H1 (cell line): Measurements from ENCODE around the gene DHH. TPM values are rescaled to one million over a fixed set of nuclear protein-coding genes. Genes with fewer than 3 reads are reported as not detected.

Source experiments
- CTCF ChIA-PET: fragments of 300-600 bp; sonication (Branson Sonifier 250); formaldehyde crosslinking; loops from one replicate; lab custom pipeline; 2021; ENCODE audit not compliant: partially characterized antibody; lab: Charles Lee
- POLR2A ChIA-PET: fragments of 300-600 bp; sonication (Branson Sonifier 250); formaldehyde crosslinking; loops from one replicate; lab custom pipeline; 2021; ENCODE audit warnings: inconsistent platforms; ENCODE audit not compliant: partially characterized antibody; lab: Charles Lee
- DNase-seq, 2 experiments: peaks; one replicate each; pipeline versions ENCODE4 v3.0.0 to v3.0.0-alpha.2; 2010 to 2022; ENCODE audit warnings: low spot score in 2 of 2, low read depth in 1 of 2, mixed read lengths in 1 of 2
- FAIRE-seq: peaks from 2 replicates; lab custom pipeline; 2011; peaks lifted over from hg19 to GRCh38; lab: Jason Lieb, UNC
- H2AFZ ChIP-seq: 2 replicates; pipeline ENCODE4 v1.8.1; 2012; ENCODE audit warnings: low read length, inconsistent platforms
- H2AK5ac ChIP-seq: 2 replicates; pipeline ENCODE4 v1.6.1; 2013; ENCODE audit warnings: low read depth, low read length
- H2BK120ac ChIP-seq: replicated peaks from 2 replicates; pipeline ENCODE3; 2013; ENCODE audit warnings: low read depth, low read length, inconsistent platforms
- H2BK12ac ChIP-seq: 2 replicates; pipeline ENCODE4 v1.6.1; 2013; ENCODE audit warnings: low read depth, low read length
- H2BK15ac ChIP-seq: 2 replicates; pipeline ENCODE4 v1.6.1; 2013; ENCODE audit warnings: low read length
- H2BK20ac ChIP-seq: 2 replicates; pipeline ENCODE4 v1.6.1; 2013; ENCODE audit warnings: low read length
- H2BK5ac ChIP-seq: 2 replicates; pipeline ENCODE4 v1.6.1; 2013; ENCODE audit warnings: low read depth, low read length
- H3K14ac ChIP-seq: 2 replicates; pipeline ENCODE4 v1.6.1; 2013; ENCODE audit warnings: inconsistent platforms; ENCODE audit not compliant: insufficient read length
- H3K18ac ChIP-seq: 2 replicates; pipeline ENCODE4 v1.6.1; 2013; ENCODE audit warnings: low read length; ENCODE audit errors: extremely low read depth
- H3K23ac ChIP-seq: 2 replicates; pipeline ENCODE4 v1.6.1; 2013; ENCODE audit warnings: inconsistent platforms; ENCODE audit not compliant: insufficient read length
- H3K23me2 ChIP-seq: 2 replicates; pipeline ENCODE4 v1.6.1; 2013; ENCODE audit warnings: low read depth, low read length
- H3K27ac ChIP-seq: 2 replicates; pipeline ENCODE4 v1.6.1; 2011; ENCODE audit warnings: low read depth, low read length, inconsistent platforms
- H3K27me3 ChIP-seq, 4 experiments: replicated peaks in 1 of 4; 1 replicate in 1 of 4; 2 replicates in 3 of 4; pipeline versions ENCODE4 v1.6.1 to v1.8.1; 2011 to 2013; ENCODE audit warnings: low read length in 3 of 4, mild to moderate bottlenecking in 3 of 4, inconsistent platforms in 2 of 4, mixed read lengths in 2 of 4, moderate library complexity in 1 of 4; ENCODE audit not compliant: control insufficient read depth in 3 of 4, insufficient read depth in 3 of 4; ENCODE audit errors: extremely low read depth in 1 of 4
- H3K36me3 ChIP-seq, 4 experiments: 2 replicates each; pipeline versions ENCODE4 v1.6.1 to v1.8.1; 2011 to 2013; ENCODE audit warnings: mild to moderate bottlenecking in 4 of 4, low read length in 3 of 4, moderate library complexity in 2 of 4, control low read depth in 1 of 4, inconsistent platforms in 1 of 4; ENCODE audit not compliant: insufficient read depth in 4 of 4, control insufficient read depth in 2 of 4
- H3K4ac ChIP-seq: replicated peaks from 2 replicates; pipeline ENCODE3; 2013; ENCODE audit warnings: low read length, low read depth, mixed read lengths, inconsistent platforms; ENCODE audit not compliant: insufficient read length
- H3K4me1 ChIP-seq, 4 experiments: replicated peaks in 1 of 4; 1 replicate in 1 of 4; 2 replicates in 3 of 4; pipeline versions ENCODE4 v1.6.1 to v1.8.1; 2011 to 2013; ENCODE audit warnings: low read length in 3 of 4, inconsistent platforms in 2 of 4, mixed read lengths in 1 of 4; ENCODE audit not compliant: insufficient read depth in 4 of 4, control insufficient read depth in 3 of 4
- H3K4me2 ChIP-seq, 2 experiments: 2 replicates each; pipeline versions ENCODE4 v1.6.1 to v1.8.1; 2011 to 2013; ENCODE audit warnings: low read depth in 2 of 2, low read length in 2 of 2, control low read depth in 1 of 2, inconsistent platforms in 1 of 2, mild to moderate bottlenecking in 1 of 2; ENCODE audit not compliant: insufficient read depth in 1 of 2
- H3K4me3 ChIP-seq, 4 experiments: fragments of 200-600, 300-600 bp in 1 of 4; sonication (generic), shearing (Covaris generic), sonication (Bioruptor Twin) in 1 of 4; 2 replicates each; pipeline versions ENCODE4 v1.5.1 to v1.8.1; 2011 to 2016; ENCODE audit warnings: low read length in 4 of 4, low read depth in 3 of 4, control low read depth in 2 of 4, inconsistent platforms in 2 of 4, mild to moderate bottlenecking in 2 of 4, mixed read lengths in 1 of 4, moderate library complexity in 1 of 4; ENCODE audit not compliant: insufficient read depth in 2 of 4; ENCODE audit errors: extremely low read depth in 1 of 4
- H3K56ac ChIP-seq: replicated peaks from 2 replicates; pipeline ENCODE3; 2013; ENCODE audit warnings: low read depth, mild to moderate bottlenecking, mixed read lengths, low read length, inconsistent platforms; ENCODE audit not compliant: insufficient read length
- H3K79me1 ChIP-seq: 2 replicates; pipeline ENCODE4 v1.6.1; 2013; ENCODE audit warnings: low read depth, low read length, control low read depth
- H3K79me2 ChIP-seq, 2 experiments: 2 replicates each; pipeline versions ENCODE4 v1.6.1 to v1.8.1; 2012 to 2013; ENCODE audit warnings: low read length in 2 of 2, mild to moderate bottlenecking in 2 of 2, inconsistent platforms in 1 of 2; ENCODE audit not compliant: insufficient read depth in 2 of 2, control insufficient read depth in 1 of 2
- H3K9ac ChIP-seq, 4 experiments: replicated peaks in 1 of 4; 1 replicate in 1 of 4; 2 replicates in 3 of 4; pipeline versions ENCODE4 v1.6.1 to v1.8.1; 2011 to 2013; ENCODE audit warnings: low read depth in 3 of 4, low read length in 3 of 4, control low read depth in 2 of 4, mild to moderate bottlenecking in 2 of 4, moderate library complexity in 2 of 4, inconsistent platforms in 1 of 4; ENCODE audit errors: extremely low read depth in 1 of 4
- H3K9me3 ChIP-seq, 2 experiments: 2 replicates each; pipeline versions ENCODE4 v1.6.1 to v1.8.1; 2012 to 2013; ENCODE audit warnings: mild to moderate bottlenecking in 2 of 2, moderate library complexity in 2 of 2, control low read depth in 1 of 2, inconsistent platforms in 1 of 2, low read depth in 1 of 2, low read length in 1 of 2, mixed read lengths in 1 of 2; ENCODE audit not compliant: insufficient read depth in 2 of 2
- H4K20me1 ChIP-seq, 2 experiments: replicated peaks in 1 of 2; 2 replicates each; pipeline versions ENCODE3 to v1.8.1; 2011 to 2013; ENCODE audit warnings: inconsistent platforms in 2 of 2, low read length in 2 of 2, mild to moderate bottlenecking in 1 of 2; ENCODE audit not compliant: insufficient read depth in 2 of 2, control insufficient read depth in 1 of 2
- H4K5ac ChIP-seq: 2 replicates; pipeline ENCODE4 v1.6.1; 2013; ENCODE audit warnings: low read length, low read depth, mixed read lengths, inconsistent platforms; ENCODE audit not compliant: insufficient read length
- H4K8ac ChIP-seq: 2 replicates; pipeline ENCODE4 v1.8.0; 2013; ENCODE audit warnings: mild to moderate bottlenecking, moderate library complexity, low read length, inconsistent platforms; ENCODE audit not compliant: insufficient read depth; ENCODE audit errors: extremely low read depth
- H4K91ac ChIP-seq: replicated peaks from 2 replicates; pipeline ENCODE3; 2013; ENCODE audit warnings: low read length, mixed read lengths, inconsistent platforms; ENCODE audit not compliant: insufficient read length
- ATF3 ChIP-seq: IDR thresholded peaks from 2 replicates; pipeline ENCODE4 v1.6.1; 2011; ENCODE audit warnings: low read depth, mild to moderate bottlenecking, low read length; ENCODE audit not compliant: insufficient read depth
- BACH1 ChIP-seq: IDR thresholded peaks from 2 replicates; pipeline ENCODE4 v1.6.1; 2012; ENCODE audit warnings: low read length, improper control_type of control experiment
- CTBP2 ChIP-seq: IDR thresholded peaks from 2 replicates; pipeline ENCODE4 v1.7.0; 2011; ENCODE audit warnings: borderline replicate concordance, mild to moderate bottlenecking, moderate library complexity, mixed read lengths, low read length; ENCODE audit not compliant: insufficient read depth, insufficient read length
- E2F6 ChIP-seq: IDR thresholded peaks from 2 replicates; pipeline ENCODE4 v1.6.1; 2012; ENCODE audit warnings: inconsistent platforms
- EP300 ChIP-seq, 2 experiments: IDR thresholded peaks; 1 replicate in 1 of 2; 2 replicates in 1 of 2; pipeline ENCODE4 v1.6.1; 2011 to 2012; ENCODE audit warnings: low read depth in 2 of 2, low read length in 2 of 2, mild to moderate bottlenecking in 2 of 2, borderline replicate concordance in 1 of 2, inconsistent platforms in 1 of 2, moderate library complexity in 1 of 2
- KDM4A ChIP-seq: IDR thresholded peaks from one replicate; pipeline ENCODE4 v1.7.1; 2012; ENCODE audit warnings: low read depth, mild to moderate bottlenecking, moderate library complexity, low read length, inconsistent platforms; ENCODE audit not compliant: severe bottlenecking
- POU5F1 ChIP-seq: IDR thresholded peaks from 2 replicates; pipeline ENCODE4 v1.6.1; 2011; ENCODE audit warnings: low read depth, mild to moderate bottlenecking, low read length, moderate library complexity
- RAD21 ChIP-seq, 2 experiments: IDR thresholded peaks in 1 of 2; conservative IDR thresholded peaks in 1 of 2; 2 replicates each; pipeline ENCODE4 v1.6.1; 2011; ENCODE audit warnings: low read depth in 2 of 2, low read length in 2 of 2, improper control_type of control experiment in 1 of 2, inconsistent platforms in 1 of 2, mild to moderate bottlenecking in 1 of 2, moderate library complexity in 1 of 2
- RBBP5 ChIP-seq: IDR thresholded peaks from 2 replicates; pipeline ENCODE4 v1.7.1; 2012; ENCODE audit warnings: low read depth, mild to moderate bottlenecking, inconsistent platforms, low read length, moderate library complexity, borderline replicate concordance
- RXRA ChIP-seq: IDR thresholded peaks from 2 replicates; pipeline ENCODE4 v1.6.1; 2011; ENCODE audit warnings: low read depth, mild to moderate bottlenecking, low read length, moderate library complexity; ENCODE audit not compliant: insufficient read depth
- USF2 ChIP-seq: IDR thresholded peaks from 2 replicates; pipeline ENCODE4 v1.6.1; 2011; ENCODE audit warnings: low read length, improper control_type of control experiment
- WGBS, 2 experiments: shearing (Covaris generic) in 1 of 2; methylation state at CpG; one replicate each; pipeline versions ENCODE4 v1.1.6 to v1.1.7; 2013 to 2015; ENCODE audit warnings: low lambda C conversion rate in 2 of 2, mixed read lengths in 2 of 2, inconsistent platforms in 1 of 2, low coverage in 1 of 2, missing lambda C conversion rate in 1 of 2; ENCODE audit not compliant: insufficient replicate concordance in 2 of 2, insufficient coverage in 1 of 2, insufficient read length in 1 of 2; ENCODE audit errors: extremely low coverage in 1 of 2, missing lambda C conversion rate in 1 of 2; 5-methylcytosine and 5-hydroxymethylcytosine counted together
- polyA plus RNA-seq, 7 experiments: library from polyadenylated mRNA; depleted of rRNA in 3 of 7; stranded (reverse) in 5 of 7; unstranded in 2 of 7; fragments of >200 nt in 5 of 7; fragments of 200-250 nt in 2 of 7; gene quantifications; 1 replicate in 5 of 7; 2 replicates in 1 of 7; 4 replicates in 1 of 7; pipeline versions ENCODE4 v1.2.1 to v1.2.3, GENCODE V29; 2011 to 2013; ENCODE audit warnings: missing spikeins in 2 of 7, mixed read lengths in 2 of 7
- total RNA-seq: library from RNA; stranded (reverse); fragmentation: NEBNext Ultra II Directional; extraction: Animal tissue kit (Norgen Biotek cat#: 25700); gene quantifications from 2 replicates; pipeline ENCODE4 v1.2.1, GENCODE V29; 2021

The DHH gene
- total and polyA plus RNA-seq, 2 of the 8 experiments (the other 6 are each of a cell fraction or from before 2014, with no cell fraction given): 0.03 to 0.11 TPM

GRCh38 chr12:49138587-49138986 is 44.0 kb upstream of the DHH start:
- no peak overlapping the region for H3K23ac ChIP-seq
- TF ChIP-seq CTBP2 (no peak), EP300 (IDR thresholded peaks at IDR 0.05; ENCODE audit: borderline replicate concordance in 1 of 2, low read depth in 2 of 2, low read length in 2 of 2) (no peak), ATF3 (no peak), RBBP5 (no peak), BACH1 (no peak), E2F6 (no peak), USF2 (no peak), KDM4A (no peak), RAD21 (IDR thresholded peaks at IDR 0.05 in 1 of 2, conservative IDR thresholded peaks at IDR 0.05 in 1 of 2; ENCODE audit: low read depth in 2 of 2, low read length in 2 of 2) (no peak), RXRA (no peak), POU5F1 (no peak)

More at GRCh38 chr12:49138587-49138986, 44.0 kb upstream of the DHH start:
- Histone ChIP-seq H4K8ac (no peak overlapping the region), H3K9ac (no peak overlapping the region), H3K4me3 (no peak overlapping the region), H3K14ac (no peak overlapping the region), H2BK12ac (no peak overlapping the region), H3K4ac (no peak overlapping the region), H3K4me1 (no peaks in the 10 kb centered on the region), H2BK15ac (no peak overlapping the region), H3K36me3 (no peaks in the 10 kb centered on the region), H2AK5ac (no peak overlapping the region), H2BK120ac (no peak overlapping the region), H2BK20ac (no peak overlapping the region), H3K18ac (no peak overlapping the region), H2BK5ac (no peak overlapping the region), H4K5ac (no peak overlapping the region), H3K27me3 (no peaks in the 10 kb centered on the region), H3K23me2 (no peaks in the 10 kb centered on the region), H3K56ac (no peak overlapping the region), H3K79me1 (no peaks in the 10 kb centered on the region), H4K20me1 (no peaks in the 10 kb centered on the region), H4K91ac (no peak overlapping the region), H3K79me2 (no peaks in the 10 kb centered on the region), H3K27ac (no peak overlapping the region), H2AFZ (no peak overlapping the region), H3K9me3 (no peaks in the 10 kb centered on the region), H3K4me2 (no peak overlapping the region)
- 88% methylated on average over 2 of the region's 2 CpGs; no CpG with 5 or more reads in 1 of the 2 experiments for WGBS, 2 experiments
- DNase-seq (no peak), FAIRE-seq (no peak)
- CTCF ChIA-PET: interaction anchor here (1.2 to 1.5 kb wide), 2 partner anchors 50 to 87 kb away, joined by 3 to 5 read pairs; no protein-coding TSS in a partner anchor
- POLR2A ChIA-PET: no interaction called here
